Kidney (tissue), 14 donors: ENCODE data around the gene SEMA3A. TPM values are rescaled to one million over a fixed set of nuclear protein-coding genes. Genes with fewer than 3 reads are reported as not detected.

Experiments
- DNase-seq, 5 donors: peaks; one replicate each; pipeline ENCODE4 v3.0.0-alpha.2; 2013 to 2020
- FAIRE-seq: peaks from 2 replicates; lab custom pipeline; 2012; peaks lifted over from hg19 to GRCh38; lab: Jason Lieb, UNC
- H3K27ac ChIP-seq, 2 donors: one replicate each; pipeline ENCODE4 v1.7.0; 2013; ENCODE audit warnings: low read depth in 2 of 2, low read length in 2 of 2, inconsistent platforms in 1 of 2
- H3K27me3 ChIP-seq: one replicate; pipeline ENCODE4 v1.7.1; 2013; ENCODE audit warnings: low read length, inconsistent platforms; ENCODE audit not compliant: control insufficient read depth, insufficient read depth
- H3K36me3 ChIP-seq, 3 donors: one replicate each; pipeline versions ENCODE4 v1.7.0 to v1.7.1; 2013; ENCODE audit warnings: low read length in 3 of 3, control low read depth in 1 of 3, inconsistent platforms in 1 of 3; ENCODE audit not compliant: insufficient read depth in 3 of 3, control insufficient read depth in 2 of 3
- H3K4me1 ChIP-seq, 3 donors: one replicate each; pipeline versions ENCODE4 v1.7.0 to v1.7.1; 2013; ENCODE audit warnings: low read length in 3 of 3, inconsistent platforms in 1 of 3, low read depth in 1 of 3; ENCODE audit not compliant: control insufficient read depth in 2 of 3, insufficient read depth in 2 of 3
- H3K4me3 ChIP-seq, 3 donors: one replicate each; pipeline versions ENCODE4 v1.7.0 to v1.8.1; 2013; ENCODE audit warnings: low read length in 3 of 3, control low read depth in 1 of 3, inconsistent platforms in 1 of 3
- H3K9ac ChIP-seq, 3 donors: one replicate each; pipeline versions ENCODE4 v1.7.0 to v1.7.1; 2013; ENCODE audit warnings: low read length in 3 of 3, control low read depth in 1 of 3, inconsistent platforms in 1 of 3
- H3K9me3 ChIP-seq, 3 donors: one replicate each; pipeline versions ENCODE4 v1.7.0 to v1.7.1; 2013; ENCODE audit warnings: low read length in 3 of 3, control low read depth in 1 of 3, inconsistent platforms in 1 of 3; ENCODE audit not compliant: control insufficient read depth in 2 of 3, insufficient read depth in 1 of 3
- CTCF ChIP-seq: IDR thresholded peaks from 3 replicates; pipeline ENCODE4 v1.5.1; 2012; ENCODE audit warnings: mild to moderate bottlenecking, moderate library complexity, borderline replicate concordance; ENCODE audit not compliant: insufficient read depth; ENCODE audit errors: extremely low read depth
- intact Hi-C: fragments of 100-400 bp; cut with DNase I; formaldehyde crosslinking; loops from one replicate; pipeline ENCODE4 v1.11.1; 2022
- polyA plus RNA-seq: library from polyadenylated mRNA; stranded (reverse); fragments of 350-450 nt; fragmentation: Illumina TruSeq; extraction: RNeasy Lipid Tissue Mini Kit (QIAGEN cat#74804); gene quantifications from one replicate; pipeline ENCODE4 v1.2.3, GENCODE V29; 2014; ENCODE audit warnings: low read depth, low replicate concordance; ENCODE audit not compliant: insufficient read depth
- total RNA-seq: library from RNA; stranded (reverse); fragmentation: NEBNext Ultra II Directional; extraction: Animal tissue kit (Norgen Biotek cat#: 25700); gene quantifications from one replicate; pipeline ENCODE4 v1.2.1, GENCODE V29; 2021
- donor health status: control.
- donor health status: control.
- donor health status: control.
- donor health status: control.
- donor health status: control.
- donor health status: DM: yes; HTN: yes; CAD: no.
- donor health status: Normal renal cell carcinoma (clear cell type).

The SEMA3A gene
- total and polyA plus RNA-seq, 2 donors from 2014 or later = 0.34 to 10.7 TPM

DNA sequence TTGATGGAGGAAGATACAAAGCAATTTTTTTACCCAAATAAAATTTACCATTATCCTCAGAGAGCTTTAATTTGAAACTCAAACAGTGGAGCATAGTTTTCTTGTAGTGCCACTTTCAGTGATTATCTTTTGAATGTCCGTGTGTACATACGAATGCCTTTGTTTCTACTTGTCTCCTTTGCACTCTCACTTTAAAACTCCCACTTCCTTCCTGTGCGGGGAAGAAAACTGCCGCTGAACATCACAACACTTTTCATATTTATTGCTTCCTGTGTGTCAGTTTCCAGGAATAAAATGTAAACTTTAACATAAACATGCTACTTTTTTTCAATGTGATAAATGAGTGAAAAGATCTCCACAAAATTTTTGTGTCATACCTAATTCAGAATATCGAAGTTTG, 102.4 kb downstream of the SEMA3A start:
- DNase-seq = peak in 2 of 5 donors; percentile 40 to 61
- intact Hi-C loops = no loop called here

DNA sequence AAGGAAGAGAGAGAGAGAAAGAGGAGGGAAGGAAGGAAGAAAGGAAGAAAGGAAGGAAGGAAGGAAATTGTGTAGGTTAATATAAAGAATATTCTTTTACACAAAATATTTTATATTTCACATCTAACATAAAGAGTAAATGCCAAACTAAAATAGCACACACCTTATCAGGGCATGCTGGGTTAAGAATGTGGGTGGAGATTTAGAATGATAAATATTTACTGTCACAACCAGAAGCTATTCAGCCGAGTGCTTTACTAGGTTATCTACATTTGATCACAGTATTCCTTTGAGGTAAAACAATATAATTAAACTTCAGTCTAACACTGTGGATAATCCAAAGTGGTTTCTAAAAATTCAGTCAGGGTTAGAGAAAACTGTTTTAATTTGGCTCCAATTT, 103.3 kb downstream of the SEMA3A start:
- FAIRE-seq (no peak), DNase-seq (no peak)
- Histone ChIP-seq H3K9ac (no peak overlapping the region), H3K4me3 (no peak overlapping the region), H3K27ac (no peak overlapping the region), H3K36me3 (no peaks in the 10 kb centered on the region), H3K9me3 (no peaks in the 10 kb centered on the region), H3K27me3 (no peaks in the 10 kb centered on the region), H3K4me1 (no peaks in the 10 kb centered on the region)
- intact Hi-C loops = no loop called here
- TF ChIP-seq CTCF = no peak

More for the DNA sequence above, 102.4 kb downstream of the SEMA3A start:
- no peak overlapping the region for H3K4me3 ChIP-seq
- H3K9ac ChIP-seq = no peak overlapping the region
- no peak overlapping the region for H3K27ac ChIP-seq
- no peaks in the 10 kb centered on the region for H3K36me3 ChIP-seq
- FAIRE-seq = no peak
- no peak for TF ChIP-seq CTCF
- H3K9me3 ChIP-seq = no peaks in the 10 kb centered on the region
- H3K27me3 ChIP-seq = no peaks in the 10 kb centered on the region
- H3K4me1 ChIP-seq = no peaks in the 10 kb centered on the region

- Histone ChIP-seq H3K4me1 (peaks cover 0 to 5% (median 0%) of the 10 kb centered on the region in 3 donors), H3K4me3 (no peak overlapping the region), H3K9ac (no peak overlapping the region), H3K27me3 (no peaks in the 10 kb centered on the region), H3K27ac (no peak overlapping the region), H3K36me3 (no peaks in the 10 kb centered on the region), H3K9me3 (no peaks in the 10 kb centered on the region)
- DNase-seq = peak in 2 of 5 donors; percentile 57 to 70
- intact Hi-C loops = no loop called here
- no peak for FAIRE-seq
- TF ChIP-seq CTCF = no peak
These were observed 105.8 kb downstream of the SEMA3A start for GRCh38 chr7:84088802-84089201.

DNA sequence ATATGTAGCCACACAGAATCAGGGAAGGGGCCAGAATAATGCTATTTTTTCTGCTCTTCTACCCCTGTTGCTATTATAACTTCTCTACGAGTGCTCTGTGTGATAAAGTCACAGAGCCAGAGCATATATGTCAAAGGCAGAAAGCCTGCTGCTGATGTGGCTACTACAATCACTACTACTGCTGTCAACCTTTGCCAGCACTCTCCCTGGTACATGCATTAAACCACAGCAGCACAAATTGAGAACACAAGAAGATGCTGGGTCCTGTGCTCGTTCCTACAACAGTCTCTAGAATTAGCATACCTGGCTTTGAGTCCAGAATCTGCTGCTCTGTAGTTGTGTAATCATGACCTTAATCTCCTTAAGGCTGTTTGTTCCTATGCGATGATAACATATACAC, 108.6 kb downstream of the SEMA3A start:
- Histone ChIP-seq H3K4me1 (peaks cover 0 to 5% (median 0%) of the 10 kb centered on the region in 3 donors), H3K9ac (no peak overlapping the region), H3K4me3 (no peak overlapping the region), H3K9me3 (no peaks in the 10 kb centered on the region), H3K36me3 (no peaks in the 10 kb centered on the region), H3K27ac (no peak overlapping the region), H3K27me3 (no peaks in the 10 kb centered on the region)
- intact Hi-C loops = no loop called here
- TF ChIP-seq CTCF = no peak
- FAIRE-seq (no peak), DNase-seq (peak in 1 of 5 donors; percentile 14)
